ENCODE results near the gene NHLRC2.

Gene NHLRC2

DNA sequence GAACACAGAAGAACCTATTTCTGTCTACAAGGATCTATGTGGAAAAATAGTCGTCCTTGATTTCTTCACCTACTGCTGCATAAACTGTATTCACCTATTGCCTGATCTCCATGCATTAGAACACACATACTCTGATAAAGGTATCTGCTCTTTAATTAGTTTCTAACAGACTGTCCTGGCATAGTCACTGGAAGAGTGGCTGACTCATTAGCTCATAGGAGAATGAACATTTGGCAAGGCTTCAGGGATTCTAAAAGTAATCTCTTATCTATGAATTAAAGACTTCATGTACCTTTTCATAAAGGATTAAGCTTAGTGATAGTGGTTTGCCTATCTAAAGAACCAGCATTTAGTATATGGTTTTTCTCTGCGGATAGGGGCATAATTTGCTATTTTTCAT lies 4.1 kb downstream of the NHLRC2 start:
- FAIRE-seq, result no peak
- DNase-seq (ENCODE audit: insufficient read length, low spot score), result no peak

GRCh38 chr10:113859261-113859660 lies 4.8 kb downstream of the NHLRC2 start:
- DNase-seq (ENCODE audit: insufficient read length, low spot score) (no peak), FAIRE-seq (no peak)

- DNase-seq (ENCODE audit: insufficient read length, low spot score), result no peak
- FAIRE-seq, result no peak
Observed at GRCh38 chr10:113865901-113866300, 11.4 kb downstream of the NHLRC2 start.

- DNase-seq (ENCODE audit: insufficient read length, low spot score), result no peak
- no peak for FAIRE-seq
Observed at GRCh38 chr10:113866551-113867394, 12.3 kb downstream of the NHLRC2 start.

DNA sequence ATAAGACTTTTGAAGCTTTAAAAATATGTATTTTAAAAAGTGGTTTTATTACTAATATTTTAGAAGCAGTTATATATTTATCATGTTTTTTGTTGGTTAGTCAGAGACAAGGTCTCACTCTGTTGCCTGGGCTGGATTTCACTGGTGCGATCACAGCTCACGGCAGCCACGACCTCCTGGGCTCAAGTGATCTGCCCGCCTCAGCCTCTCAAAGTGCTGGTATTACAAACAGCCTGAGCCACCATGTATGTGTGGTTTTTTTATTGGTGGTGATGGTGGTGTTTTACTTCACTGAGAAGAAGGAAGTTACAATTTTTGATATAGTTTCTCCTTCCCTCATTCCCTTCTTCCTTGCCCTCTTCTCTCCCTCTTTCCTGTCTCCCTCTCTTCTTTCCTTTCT lies 13.4 kb downstream of the NHLRC2 start:
- DNase-seq (ENCODE audit: insufficient read length, low spot score) (no peak), FAIRE-seq (no peak)

GRCh38 chr10:113869789-113870188 lies 15.3 kb downstream of the NHLRC2 start:
- FAIRE-seq (no peak), DNase-seq (ENCODE audit: insufficient read length, low spot score) (no peak)

DNA sequence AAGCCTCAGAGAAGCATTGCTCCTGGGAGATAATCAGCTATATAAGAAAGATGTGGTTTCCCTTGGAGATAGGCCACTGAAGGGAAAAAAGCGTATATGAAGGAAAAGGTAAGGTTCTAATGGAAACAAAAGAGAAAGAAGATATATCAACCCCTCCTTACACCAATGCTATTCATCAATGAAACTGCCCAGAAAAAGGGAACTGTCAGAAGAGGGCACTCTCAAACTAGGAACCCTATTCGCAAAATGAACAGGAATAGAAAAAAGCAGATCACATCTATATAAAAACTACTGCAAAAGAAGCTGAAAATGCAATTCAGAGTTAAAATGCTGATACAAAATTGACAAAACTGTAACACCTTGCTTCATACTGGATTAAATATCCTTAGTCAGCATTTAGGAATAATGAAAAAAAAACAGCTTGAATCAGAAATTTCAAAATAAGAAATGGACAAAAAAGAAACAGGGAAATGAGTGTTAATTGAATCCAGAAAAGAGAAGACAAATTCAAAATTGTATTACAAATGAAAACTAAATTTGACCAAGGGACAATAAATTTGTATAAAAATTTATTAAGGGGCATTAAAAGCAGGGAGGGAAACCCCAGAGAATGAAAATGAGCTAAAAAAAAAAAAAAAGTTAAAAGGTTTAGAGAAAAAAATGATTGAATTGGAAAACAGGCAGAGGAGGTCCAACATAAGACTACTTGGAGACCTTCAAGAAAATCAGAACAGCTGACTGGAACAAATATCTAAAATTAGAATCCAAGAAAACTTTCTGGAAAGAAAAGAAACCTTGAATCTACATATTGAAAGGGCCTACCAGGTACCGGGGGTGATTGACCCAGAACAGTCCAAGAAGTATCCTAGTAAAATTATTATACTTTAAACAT lies 17.9 kb downstream of the NHLRC2 start:
- FAIRE-seq (no peak), DNase-seq (ENCODE audit: insufficient read length, low spot score) (no peak)

- DNase-seq (ENCODE audit: insufficient read length, low spot score), result no peak
- no peak for FAIRE-seq
Observed at GRCh38 chr10:113875212-113875611, 20.8 kb downstream of the NHLRC2 start.

DNA sequence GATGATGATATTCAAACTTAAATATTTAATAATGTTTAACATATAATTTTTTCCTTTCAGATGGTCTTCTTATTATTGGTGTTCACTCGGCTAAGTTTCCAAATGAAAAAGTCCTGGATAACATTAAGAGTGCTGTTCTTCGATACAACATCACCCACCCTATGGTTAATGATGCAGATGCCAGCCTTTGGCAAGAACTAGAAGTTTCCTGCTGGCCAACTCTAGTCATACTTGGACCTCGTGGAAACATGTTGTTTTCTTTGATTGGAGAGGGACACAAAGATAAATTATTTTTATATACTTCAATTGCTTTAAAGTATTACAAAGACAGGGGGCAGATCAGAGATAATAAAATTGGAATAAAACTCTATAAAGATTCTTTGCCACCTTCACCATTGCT lies 22.0 kb downstream of the NHLRC2 start:
- FAIRE-seq, result no peak
- DNase-seq (ENCODE audit: insufficient read length, low spot score), result no peak

- FAIRE-seq (no peak), DNase-seq (ENCODE audit: insufficient read length, low spot score) (no peak)
Observed at GRCh38 chr10:113879691-113880090, 25.2 kb downstream of the NHLRC2 start.

- FAIRE-seq (no peak), DNase-seq (ENCODE audit: insufficient read length, low spot score) (no peak)
Observed at GRCh38 chr10:113880236-113880635, 25.8 kb downstream of the NHLRC2 start.

DNA sequence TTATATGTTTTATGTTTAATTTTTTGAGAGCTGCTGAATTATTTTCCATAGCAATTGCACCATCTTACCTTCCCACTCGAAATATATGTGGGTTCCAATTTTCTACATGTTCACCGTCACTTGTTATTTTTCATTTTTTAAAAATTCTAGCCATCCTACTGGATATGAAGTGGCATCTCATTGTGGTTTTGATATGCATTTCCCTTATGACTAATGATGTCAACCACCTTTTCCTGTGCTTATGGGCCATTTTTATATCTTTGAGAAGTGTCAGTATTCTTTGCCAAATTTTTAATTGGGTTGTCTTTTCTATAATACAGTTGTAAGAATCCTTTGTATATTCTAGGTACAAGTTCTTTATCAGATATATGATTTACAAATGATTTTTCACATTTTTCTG lies 27.8 kb downstream of the NHLRC2 start:
- no peak for DNase-seq (ENCODE audit: insufficient read length, low spot score)
- no peak for FAIRE-seq

DNA sequence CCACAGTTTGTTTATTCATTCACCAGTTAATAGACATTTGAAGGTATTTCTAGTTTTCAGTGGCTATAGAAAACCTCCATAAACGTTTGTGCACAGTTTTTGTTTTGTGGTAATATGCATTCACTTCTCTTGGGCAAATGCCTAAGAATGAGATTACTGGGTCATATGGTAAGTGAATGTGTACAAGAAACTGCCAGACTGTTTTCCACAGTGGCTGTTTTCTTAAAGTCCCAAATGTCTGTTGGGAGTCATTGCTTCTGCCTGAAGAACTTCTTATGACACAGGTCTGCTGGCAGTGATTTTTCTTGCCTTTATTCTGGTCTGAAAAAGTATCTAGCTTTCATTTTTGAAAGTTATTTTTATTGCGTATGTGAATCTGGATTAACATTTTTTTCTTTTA lies 35.5 kb downstream of the NHLRC2 start:
- FAIRE-seq (no peak), DNase-seq (ENCODE audit: insufficient read length, low spot score) (no peak)

DNA sequence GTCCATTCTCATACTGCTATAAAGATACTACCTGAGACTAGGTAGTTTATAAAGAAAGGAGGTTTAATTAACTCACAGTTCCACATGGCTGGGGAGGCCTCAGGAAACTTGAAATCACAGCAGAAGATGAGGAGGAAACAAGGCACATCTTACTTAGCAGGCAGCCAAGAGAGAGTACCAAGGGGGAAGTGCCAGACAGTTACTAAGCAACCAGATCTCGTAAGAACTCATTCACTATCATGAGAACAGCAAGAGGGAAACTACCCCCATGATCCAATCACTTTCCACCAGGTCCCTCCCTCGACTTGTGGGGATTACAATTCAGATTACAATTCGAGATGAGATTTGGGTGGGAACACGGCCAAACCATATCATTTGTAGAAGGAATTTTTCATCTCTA lies 36.3 kb downstream of the NHLRC2 start:
- no peak for DNase-seq (ENCODE audit: insufficient read length, low spot score)
- FAIRE-seq, result no peak

DNA sequence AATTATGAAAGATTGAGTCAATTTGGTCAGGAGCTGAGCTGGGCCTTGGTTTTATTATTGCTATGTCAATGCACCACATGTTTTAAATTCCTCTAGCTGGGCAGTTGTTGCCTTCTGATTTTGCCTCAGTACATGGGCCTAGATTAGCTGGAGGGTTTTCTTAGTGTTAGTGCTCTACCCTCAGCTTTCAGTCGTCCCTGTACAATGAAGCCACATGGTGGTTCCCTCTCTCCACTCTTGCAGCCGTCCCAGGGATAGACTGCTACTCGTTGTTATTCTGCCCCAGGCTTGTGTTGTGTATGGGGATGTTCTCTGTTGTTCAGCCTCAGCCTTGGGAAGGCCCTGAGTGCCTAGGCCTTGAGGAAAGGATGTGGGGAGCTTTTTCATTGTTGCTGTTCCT lies 37.0 kb downstream of the NHLRC2 start:
- FAIRE-seq, result no peak
- no peak for DNase-seq (ENCODE audit: insufficient read length, low spot score)

GRCh38 chr10:113893570-113893969 lies 39.1 kb downstream of the NHLRC2 start:
- FAIRE-seq, result no peak
- DNase-seq (ENCODE audit: insufficient read length, low spot score), result no peak

DNA sequence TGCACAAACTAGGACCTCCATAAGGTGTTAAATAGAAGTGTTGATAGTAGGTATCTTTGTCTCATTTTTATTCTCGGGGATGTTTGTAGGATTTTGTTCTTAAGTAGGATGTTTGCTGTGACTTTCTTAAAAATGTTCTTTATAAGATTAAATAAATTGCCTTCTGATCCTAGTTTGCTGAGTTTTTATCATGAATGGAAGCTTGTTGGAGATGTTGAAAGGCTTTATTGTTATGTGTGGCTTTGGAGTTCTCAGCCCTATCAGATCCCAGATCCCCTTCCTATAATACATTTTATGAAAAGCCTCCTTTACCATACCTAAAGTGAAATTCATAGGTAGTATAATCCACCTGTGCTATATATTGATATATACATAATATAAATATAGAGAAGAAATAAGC lies 40.1 kb downstream of the NHLRC2 start:
- FAIRE-seq, result no peak
- DNase-seq (ENCODE audit: insufficient read length, low spot score), result no peak

- DNase-seq (ENCODE audit: insufficient read length, low spot score), result peak; percentile 8
- FAIRE-seq, result no peak
Observed at GRCh38 chr10:113895018-113895417, 40.6 kb downstream of the NHLRC2 start.

DNA sequence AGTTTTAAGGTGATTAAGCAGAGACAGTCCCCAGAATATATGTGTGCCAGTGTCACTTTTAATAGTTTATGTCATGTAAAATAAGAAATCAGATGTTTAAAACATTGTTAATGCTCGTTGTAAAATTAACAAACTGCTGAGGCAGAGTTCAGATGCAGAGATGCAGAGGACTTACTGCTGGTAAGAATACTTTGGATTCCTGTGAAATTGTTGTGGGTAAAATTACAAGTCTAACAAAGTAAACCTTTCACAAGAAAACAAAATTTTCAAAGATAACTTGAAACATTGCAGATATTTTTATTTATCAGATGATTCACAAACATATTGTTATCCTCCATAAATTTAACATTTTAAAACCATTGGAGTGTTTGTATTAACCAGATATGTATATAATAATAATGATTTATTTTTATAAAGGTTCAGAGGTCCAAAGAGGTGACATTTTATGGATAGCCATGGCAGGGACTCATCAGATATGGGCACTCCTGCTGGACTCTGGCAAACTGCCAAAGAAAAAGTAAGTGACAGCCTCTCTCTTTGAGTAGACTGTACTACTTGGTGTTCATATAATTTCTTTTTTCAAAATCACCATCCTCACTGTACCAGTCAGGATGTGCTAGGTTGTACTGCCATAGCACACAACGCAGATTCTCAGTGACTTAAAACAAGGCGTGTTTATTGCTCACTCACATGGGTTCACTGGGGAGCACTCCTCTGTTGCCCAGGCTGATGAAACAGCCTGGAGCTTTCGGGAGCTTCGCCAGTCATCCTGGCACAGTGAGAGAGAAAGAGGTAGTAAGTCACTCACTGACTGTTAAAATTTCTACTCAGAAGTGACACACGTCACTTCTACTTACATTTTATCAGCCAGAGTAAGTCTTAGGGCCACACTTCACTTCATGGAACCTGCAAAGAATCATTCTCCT lies 43.5 kb downstream of the NHLRC2 start:
- peak; percentile 5 for DNase-seq (ENCODE audit: insufficient read length, low spot score)
- FAIRE-seq, result no peak

DNA sequence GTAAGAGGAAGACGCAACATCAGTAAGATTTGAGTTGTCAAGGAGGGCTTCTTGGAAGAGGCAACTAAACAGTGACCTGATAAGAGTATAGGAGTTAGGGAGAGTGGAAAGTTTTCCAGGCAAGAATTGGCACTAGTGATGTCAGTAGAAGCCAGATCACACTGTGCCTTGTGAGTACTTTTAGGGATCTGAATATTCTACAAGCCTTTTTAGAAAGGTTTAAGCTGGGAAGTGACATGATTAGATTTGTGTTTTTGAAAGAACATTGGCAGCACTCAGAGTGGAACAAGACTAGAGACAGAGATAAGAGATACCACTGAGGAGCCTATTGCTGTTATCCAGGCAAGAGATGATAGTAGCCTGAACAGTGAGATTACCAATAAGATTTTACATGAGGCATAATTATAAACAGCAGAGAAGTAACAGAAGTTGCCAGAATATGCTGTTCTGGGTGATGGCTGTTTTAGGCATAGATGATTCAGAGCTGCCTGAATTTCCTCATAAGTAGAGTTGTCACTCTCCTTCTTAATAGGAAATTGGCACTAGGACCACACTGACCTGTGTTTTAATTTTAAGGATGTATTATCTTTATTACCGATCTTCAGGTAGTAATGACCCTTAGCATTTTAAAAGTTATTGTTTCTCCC lies 45.6 kb downstream of the NHLRC2 start:
- DNase-seq (ENCODE audit: insufficient read length, low spot score) (no peak), FAIRE-seq (no peak)

Measured in HTR-8/SVneo (cell line).